Fibroblast of lung (primary cell): Measurements from ENCODE around the gene GRIPAP1. TPM values are rescaled to one million over a fixed set of nuclear protein-coding genes. Genes with fewer than 3 reads are reported as not detected.
A peak's percentile ranks its signal among the peaks of the same experiment; 100 is the strongest.

Experiments used
- DNase-seq, 2 donors: peaks; one replicate each; pipeline versions ENCODE4 v3.0.0 to v3.0.0-alpha.2; 2010; ENCODE audit warnings: low read depth in 2 of 2
- H2AFZ ChIP-seq: 2 replicates; pipeline ENCODE4 v1.5.1; 2012; ENCODE audit warnings: low read length, control low read depth, inconsistent platforms
- H3K27ac ChIP-seq: 2 replicates; pipeline ENCODE4 v1.5.1; 2011; ENCODE audit warnings: low read length, control low read depth; ENCODE audit not compliant: insufficient read depth
- H3K27me3 ChIP-seq: 2 replicates; pipeline ENCODE4 v1.5.1; 2011; ENCODE audit warnings: mild to moderate bottlenecking, low read length; ENCODE audit not compliant: control insufficient read depth, insufficient read depth
- H3K36me3 ChIP-seq: 2 replicates; pipeline ENCODE4 v1.5.1; 2011; ENCODE audit warnings: low read length; ENCODE audit not compliant: control insufficient read depth, insufficient read depth
- H3K4me1 ChIP-seq: 2 replicates; pipeline ENCODE4 v1.5.1; 2011; ENCODE audit warnings: low read length; ENCODE audit not compliant: control insufficient read depth, insufficient read depth; ENCODE audit errors: extremely low read depth
- H3K4me2 ChIP-seq: 2 replicates; pipeline ENCODE4 v1.5.1; 2011; ENCODE audit warnings: low read length, control low read depth; ENCODE audit not compliant: insufficient read depth; ENCODE audit errors: extremely low read depth
- H3K4me3 ChIP-seq, 4 experiments: fragments of 200-600 bp in 1 of 4; sonication (generic) in 1 of 4; replicated peaks in 1 of 4; 2 replicates each; pipeline ENCODE4 v1.5.1; 2011 to 2016; ENCODE audit warnings: low read length in 4 of 4, low read depth in 3 of 4, mild to moderate bottlenecking in 3 of 4, control low read depth in 2 of 4, inconsistent platforms in 1 of 4, mixed read lengths in 1 of 4; ENCODE audit not compliant: insufficient read depth in 1 of 4; ENCODE audit errors: control extremely low read depth in 1 of 4
- H3K79me2 ChIP-seq: 2 replicates; pipeline ENCODE4 v1.5.1; 2012; ENCODE audit warnings: mild to moderate bottlenecking, low read length, inconsistent platforms; ENCODE audit not compliant: control insufficient read depth, insufficient read depth
- H3K9ac ChIP-seq: 2 replicates; pipeline ENCODE4 v1.5.1; 2011; ENCODE audit warnings: mild to moderate bottlenecking, low read length, control low read depth; ENCODE audit not compliant: insufficient read depth
- H3K9me3 ChIP-seq: 2 replicates; pipeline ENCODE4 v1.5.1; 2012; ENCODE audit warnings: low read depth, low read length; ENCODE audit not compliant: control insufficient read depth, insufficient read depth
- H4K20me1 ChIP-seq: 2 replicates; pipeline ENCODE4 v1.5.1; 2011; ENCODE audit warnings: low read length; ENCODE audit not compliant: control insufficient read depth, insufficient read depth; ENCODE audit errors: extremely low read depth
- CTCF ChIP-seq, 2 donors: IDR thresholded peaks in 1 of 2; conservative IDR thresholded peaks in 1 of 2; 1 replicate in 1 of 2; 2 replicates in 1 of 2; pipeline ENCODE4 v1.5.1; 2011 to 2012; ENCODE audit warnings: low read length in 2 of 2, control low read depth in 1 of 2, inconsistent platforms in 1 of 2, low read depth in 1 of 2, mild to moderate bottlenecking in 1 of 2
- EZH2 ChIP-seq: IDR thresholded peaks from 2 replicates; pipeline ENCODE4 v1.5.1; 2012; ENCODE audit warnings: low read length, control low read depth, mild to moderate bottlenecking; ENCODE audit errors: missing control alignments
- polyA plus RNA-seq, 2 donors: library from polyadenylated mRNA; depleted of rRNA in 1 of 2; stranded (reverse) in 1 of 2; unstranded in 1 of 2; fragments of >200 nt; gene quantifications; 2 replicates each; pipeline ENCODE4 v1.2.1, GENCODE V29; 2011 to 2012; ENCODE audit warnings: missing spikeins in 1 of 2
- total RNA-seq: library from RNA; depleted of rRNA; stranded (reverse); fragments of >200 nt; gene quantifications from 2 replicates; pipeline ENCODE4 v1.2.1, GENCODE V29; 2014

The GRIPAP1 gene
- total and polyA plus RNA-seq, 2 donors (not counting 1 experiment from before 2014, with no cell fraction given), result 18.5 to 26.4 TPM

- Histone ChIP-seq H3K4me3 (peak overlapping the region; percentile 36 to 76 (median 54)), H3K9ac (peak overlapping the region; percentile 46), H2AFZ (no peak overlapping the region), H3K27ac (peak overlapping the region; percentile 77), H3K36me3 (peaks cover 19% of the 10 kb centered on the region), H3K4me2 (peak overlapping the region; percentile 85), H3K27me3 (no peaks in the 10 kb centered on the region), H4K20me1 (no peaks in the 10 kb centered on the region), H3K79me2 (peaks cover 47% of the 10 kb centered on the region), H3K4me1 (peaks cover 9% of the 10 kb centered on the region), H3K9me3 (no peaks in the 10 kb centered on the region)
- peak in 1 of 2 donors; percentile 16 for TF ChIP-seq CTCF (conservative IDR thresholded peaks at IDR 0.05 in 1 of 2, IDR thresholded peaks at IDR 0.05 in 1 of 2; ENCODE audit: low read depth in 1 of 2, low read length in 2 of 2)
- TF ChIP-seq EZH2, result no peak
- DNase-seq, result peak; percentile 93 to 95
These were observed 37.7 kb upstream of the GRIPAP1 start for GRCh38 chrX:49039598-49040375.

- TF ChIP-seq CTCF (conservative IDR thresholded peaks at IDR 0.05 in 1 of 2, IDR thresholded peaks at IDR 0.05 in 1 of 2; ENCODE audit: low read depth in 1 of 2, low read length in 2 of 2), result no peak
- TF ChIP-seq EZH2, result no peak
- H3K9ac ChIP-seq, result no peak overlapping the region
- DNase-seq, result peak; percentile 45 to 73
- H4K20me1 ChIP-seq, result no peaks in the 10 kb centered on the region
- H3K36me3 ChIP-seq, result peaks cover 24% of the 10 kb centered on the region
- H3K4me1 ChIP-seq, result peaks cover 9% of the 10 kb centered on the region
- H3K9me3 ChIP-seq, result no peaks in the 10 kb centered on the region
- no peak overlapping the region for H3K4me3 ChIP-seq
- no peak overlapping the region for H3K4me2 ChIP-seq
- no peak overlapping the region for H2AFZ ChIP-seq
- H3K27ac ChIP-seq, result peak overlapping the region; percentile 77
- no peaks in the 10 kb centered on the region for H3K27me3 ChIP-seq
- peaks cover 50% of the 10 kb centered on the region for H3K79me2 ChIP-seq
These were observed 35.9 kb upstream of the GRIPAP1 start for GRCh38 chrX:49037883-49038475.

- Histone ChIP-seq H3K4me1 (no peaks in the 10 kb centered on the region), H3K9ac (no peak overlapping the region), H4K20me1 (no peaks in the 10 kb centered on the region), H3K79me2 (peaks cover 4% of the 10 kb centered on the region), H3K36me3 (peaks cover 14% of the 10 kb centered on the region), H3K4me3 (no peak overlapping the region), H3K9me3 (no peaks in the 10 kb centered on the region), H3K4me2 (no peak overlapping the region), H2AFZ (no peak overlapping the region), H3K27ac (no peak overlapping the region), H3K27me3 (no peaks in the 10 kb centered on the region)
- TF ChIP-seq EZH2 (no peak), CTCF (conservative IDR thresholded peaks at IDR 0.05 in 1 of 2, IDR thresholded peaks at IDR 0.05 in 1 of 2; ENCODE audit: low read depth in 1 of 2, low read length in 2 of 2) (no peak)
- no peak for DNase-seq
These were observed 28.2 kb upstream of the GRIPAP1 start for GRCh38 chrX:49030283-49030682.
